SK-N-SH (cell line): ENCODE results near the gene SNX6. TPM values are rescaled to one million over a fixed set of nuclear protein-coding genes. Genes with fewer than 3 reads are reported as not detected.

Source experiments
- CTCF ChIA-PET: fragments of 300-600, 350-600 bp; formaldehyde crosslinking; extraction: SDS; loops from one replicate; lab custom pipeline; 2021; lab: Yijun Ruan, JAX
- POLR2A ChIA-PET: fragments of 350-600 bp; sonication (Branson Sonifier 250); formaldehyde crosslinking; extraction: SDS; loops from one replicate; lab custom pipeline; 2020; ENCODE audit warnings: antibody characterized with exemption, inconsistent platforms; lab: Yijun Ruan, JAX
- DNase-seq: peaks from one replicate; pipeline ENCODE4 v3.0.0; 2012
- H2AFZ ChIP-seq: fragments of 200-600 bp; sonication (generic); 2 replicates; pipeline ENCODE4 v1.8.1; 2016; ENCODE audit warnings: antibody characterized with exemption, mild to moderate bottlenecking, low read depth
- H3F3A ChIP-seq: fragments of 200-600 bp; sonication (generic); replicated peaks from 2 replicates; pipeline ENCODE3; 2016; ENCODE audit warnings: antibody characterized with exemption, mild to moderate bottlenecking; ENCODE audit not compliant: insufficient read depth
- H3K27ac ChIP-seq, 2 experiments: fragments of 200-500 bp in 1 of 2; fragments of 200-600 bp in 1 of 2; sonication (Bioruptor generic) in 1 of 2; sonication (generic), shearing (Covaris generic) in 1 of 2; 2 replicates each; pipeline versions ENCODE4 v1.5.1 to v1.6.1; 2014 to 2016; ENCODE audit warnings: low read depth in 2 of 2, inconsistent platforms in 1 of 2, low read length in 1 of 2, mild to moderate bottlenecking in 1 of 2, mixed read lengths in 1 of 2
- H3K27me3 ChIP-seq: fragments of 200-600 bp; sonication (generic), shearing (Covaris generic); 2 replicates; pipeline ENCODE4 v1.6.1; 2016; ENCODE audit warnings: mixed run types; ENCODE audit not compliant: insufficient read depth
- H3K36me3 ChIP-seq, 2 experiments: fragments of 200-500 bp in 1 of 2; fragments of 200-600 bp in 1 of 2; sonication (Bioruptor generic) in 1 of 2; sonication (generic) in 1 of 2; replicated peaks in 1 of 2; 2 replicates each; pipeline versions ENCODE3 to v1.5.1; 2014 to 2016; ENCODE audit warnings: low read length in 1 of 2, mild to moderate bottlenecking in 1 of 2; ENCODE audit not compliant: insufficient read depth in 2 of 2, control insufficient read depth in 1 of 2
- H3K4me1 ChIP-seq, 2 experiments: fragments of 200-500 bp in 1 of 2; fragments of 200-600 bp in 1 of 2; sonication (Bioruptor generic) in 1 of 2; sonication (generic), shearing (Covaris generic) in 1 of 2; 2 replicates each; pipeline versions ENCODE4 v1.5.1 to v1.6.1; 2014 to 2016; ENCODE audit warnings: low read depth in 1 of 2, low read length in 1 of 2, mixed run types in 1 of 2; ENCODE audit not compliant: insufficient read depth in 2 of 2, control insufficient read depth in 1 of 2
- H3K4me2 ChIP-seq: fragments of 200-600 bp; sonication (generic), shearing (Covaris generic); 2 replicates; pipeline ENCODE4 v1.6.1; 2017; ENCODE audit warnings: mixed run types
- H3K4me3 ChIP-seq, 2 experiments: fragments of 200-500 bp in 1 of 2; fragments of 200-600 bp in 1 of 2; sonication (Bioruptor generic) in 1 of 2; sonication (generic), shearing (Covaris generic) in 1 of 2; 2 replicates each; pipeline versions ENCODE4 v1.5.1 to v1.8.1; 2014 to 2016; ENCODE audit warnings: low read depth in 2 of 2, inconsistent platforms in 1 of 2, low read length in 1 of 2, mild to moderate bottlenecking in 1 of 2, mixed read lengths in 1 of 2, moderate library complexity in 1 of 2
- H3K79me2 ChIP-seq: fragments of 200-600 bp; sonication (generic); 2 replicates; pipeline ENCODE4 v1.8.1; 2017; ENCODE audit warnings: mild to moderate bottlenecking; ENCODE audit not compliant: insufficient read depth
- H3K9ac ChIP-seq: fragments of 200-600 bp; sonication (generic); 2 replicates; pipeline ENCODE4 v1.6.1; 2017; ENCODE audit warnings: mixed run types
- H3K9me2 ChIP-seq: fragments of 200-600 bp; sonication (generic); 2 replicates; pipeline ENCODE4 v1.6.1; 2017; ENCODE audit warnings: mixed run types
- H3K9me3 ChIP-seq: fragments of 200-600 bp; sonication (generic); 2 replicates; pipeline ENCODE4 v1.6.1; 2017; ENCODE audit warnings: mixed run types, mild to moderate bottlenecking, moderate library complexity
- H4K20me1 ChIP-seq: fragments of 200-600 bp; sonication (generic); 2 replicates; pipeline ENCODE4 v1.6.1; 2017; ENCODE audit warnings: mild to moderate bottlenecking, mixed run types; ENCODE audit not compliant: insufficient read depth
- CTCF ChIP-seq: fragments of 200-600 bp; sonication (generic); IDR thresholded peaks from 2 replicates; pipeline ENCODE4 v1.6.1; 2017; ENCODE audit warnings: antibody characterized with exemption, mild to moderate bottlenecking, moderate library complexity
- EP300 ChIP-seq, 2 experiments: IDR thresholded peaks; 2 replicates each; pipeline versions ENCODE4 v1.4.0 to v1.6.1; 2012; ENCODE audit warnings: borderline replicate concordance in 1 of 2, low read depth in 1 of 2, low read length in 1 of 2
- EZH2phosphoT487 ChIP-seq: fragments of 200-600 bp; sonication (generic); IDR thresholded peaks from 2 replicates; pipeline ENCODE4 v1.6.1; 2017; ENCODE audit warnings: low read depth, mixed run types, mild to moderate bottlenecking, antibody characterized with exemption, moderate library complexity, borderline replicate concordance
- FOSL2 ChIP-seq: IDR thresholded peaks from 2 replicates; pipeline ENCODE4 v1.4.0; 2012; ENCODE audit warnings: low read depth, mild to moderate bottlenecking, moderate library complexity, borderline replicate concordance
- FOXJ3 ChIP-seq: sonication (generic); formaldehyde crosslinking; IDR thresholded peaks from 2 replicates; pipeline ENCODE4 v1.5.1; 2020; ENCODE audit warnings: mild to moderate bottlenecking, missing genetic modification reagents
- IRF3 ChIP-seq: fragments of 150-350 bp; IDR thresholded peaks from 2 replicates; pipeline ENCODE4 v1.6.1; 2016; ENCODE audit warnings: mild to moderate bottlenecking, low read depth, low read length
- JUND ChIP-seq: IDR thresholded peaks from 2 replicates; pipeline ENCODE4 v1.4.0; 2012
- MAX ChIP-seq: IDR thresholded peaks from 2 replicates; pipeline ENCODE4 v1.4.0; 2012; ENCODE audit warnings: low read depth
- MEF2A ChIP-seq: IDR thresholded peaks from 2 replicates; pipeline ENCODE4 v1.4.0; 2012; ENCODE audit warnings: low read depth, borderline replicate concordance
- NFIC ChIP-seq: IDR thresholded peaks from 2 replicates; pipeline ENCODE4 v1.4.0; 2012; ENCODE audit warnings: borderline replicate concordance
- POLR2AphosphoS5 ChIP-seq: IDR thresholded peaks from 2 replicates; pipeline ENCODE4 v1.6.1; 2012; ENCODE audit warnings: low read depth, low read length
- RXRA ChIP-seq: IDR thresholded peaks from 2 replicates; pipeline ENCODE4 v1.4.0; 2012; ENCODE audit warnings: low read depth, mild to moderate bottlenecking, borderline replicate concordance
- SIN3A ChIP-seq: IDR thresholded peaks from 2 replicates; pipeline ENCODE4 v1.6.1; 2012; ENCODE audit warnings: low read depth, mild to moderate bottlenecking, low read length, moderate library complexity, borderline replicate concordance
- TAF1 ChIP-seq: IDR thresholded peaks from 2 replicates; pipeline ENCODE4 v1.6.1; 2012; ENCODE audit warnings: low read depth, mild to moderate bottlenecking, low read length, moderate library complexity, borderline replicate concordance
- TCF12 ChIP-seq: IDR thresholded peaks from 2 replicates; pipeline ENCODE4 v1.4.0; 2012
- TEAD4 ChIP-seq: IDR thresholded peaks from 2 replicates; pipeline ENCODE4 v1.4.0; 2012; ENCODE audit warnings: mild to moderate bottlenecking, borderline replicate concordance; ENCODE audit not compliant: insufficient read depth
- USF2 ChIP-seq: fragments of 150-350 bp; IDR thresholded peaks from 2 replicates; pipeline ENCODE4 v1.6.1; 2017; ENCODE audit warnings: antibody characterized with exemption, low read length, low read depth, borderline replicate concordance
- ZBTB33 ChIP-seq: IDR thresholded peaks from 2 replicates; pipeline ENCODE4 v1.4.0; 2012; ENCODE audit warnings: low read depth, borderline replicate concordance
- WGBS: methylation state at CpG from one replicate; pipeline ENCODE4 v1.1.6; 2017; ENCODE audit warnings: low lambda C conversion rate; 5-methylcytosine and 5-hydroxymethylcytosine counted together
- polyA plus RNA-seq, 3 experiments: library from polyadenylated mRNA; depleted of rRNA; stranded (reverse); fragments of >200 nt; gene quantifications; 2 replicates each; pipeline ENCODE4 v1.2.3, GENCODE V29; 2012

Gene SNX6
- polyA plus RNA-seq, 1 of the 3 experiments (the other 2 are of a cell fraction), result 33.1 TPM

GRCh38 chr14:34649344-34649743 is 19.4 kb upstream of the SNX6 start:
- peak overlapping the region; percentile 59; the same call in 1 of the 2 replicates for H3K9ac ChIP-seq
- POLR2A ChIA-PET, result no interaction called here

GRCh38 chr14:34646570-34647255 is 16.8 kb upstream of the SNX6 start:
- H3K79me2 ChIP-seq, result no peaks in the 10 kb centered on the region
- ChIA-PET POLR2A (no interaction called here), CTCF (interaction anchor here (0.6 to 0.7 kb wide), 2 partner anchors 68 to 76 kb away, joined by 3 read pairs; partner anchors contain the start of gene CFL2)
- peaks cover 0 to 16% of the 10 kb centered on the region in 2 experiments; a peak in 2 of 4 replicates for H3K4me1 ChIP-seq
- no peak for DNase-seq
- no peak overlapping the region for H3K4me2 ChIP-seq
- H3F3A ChIP-seq, result peaks cover 33% of the 10 kb centered on the region
- H3K4me3 ChIP-seq, result no peak overlapping the region
- no peaks in the 10 kb centered on the region for H3K9me2 ChIP-seq
- H2AFZ ChIP-seq, result no peak overlapping the region
- no peaks in the 10 kb centered on the region for H4K20me1 ChIP-seq
- no peaks in the 10 kb centered on the region for H3K27me3 ChIP-seq
- H3K9ac ChIP-seq, result no peak overlapping the region
- H3K9me3 ChIP-seq, result no peaks in the 10 kb centered on the region
- WGBS, result 92% methylated on average over 10 of the region's 10 CpGs
- no peak overlapping the region for H3K27ac ChIP-seq
- H3K36me3 ChIP-seq, result peaks cover 0 to 4% of the 10 kb centered on the region in 2 experiments
- TF ChIP-seq TEAD4 (no peak), MAX (no peak), SIN3A (no peak), FOXJ3 (CRISPR knock-in tag) (no peak), TAF1 (no peak), JUND (no peak), CTCF (no peak), ZBTB33 (no peak), FOSL2 (no peak), EZH2phosphoT487 (no peak)

More at GRCh38 chr14:34649344-34649743, 19.4 kb upstream of the SNX6 start:
- Histone ChIP-seq H3K4me2 (peak overlapping the region; percentile 47), H3K9me2 (no peaks in the 10 kb centered on the region), H3K27ac (peak overlapping the region; percentile 17 to 98; a peak in 3 of 4 replicates), H2AFZ (peak overlapping the region; percentile 71; the same call in 1 of the 2 replicates), H3K4me1 (peaks cover 0 to 16% of the 10 kb centered on the region in 2 experiments; a peak in 2 of 4 replicates), H3K36me3 (no peaks in the 10 kb centered on the region), H3K27me3 (no peaks in the 10 kb centered on the region), H3K79me2 (no peaks in the 10 kb centered on the region), H3F3A (peaks cover 38% of the 10 kb centered on the region), H3K4me3 (no peak overlapping the region), H3K9me3 (no peaks in the 10 kb centered on the region), H4K20me1 (no peaks in the 10 kb centered on the region)
- CTCF ChIA-PET, result interaction anchor here (0.7 kb wide), 1 partner anchor 24 kb away, joined by 3 read pairs; no protein-coding TSS in a partner anchor
- TF ChIP-seq USF2 (no peak), TEAD4 (peak; percentile 44; the same call in 1 of the 2 replicates), EP300 (IDR thresholded peaks at IDR 0.05; ENCODE audit: borderline replicate concordance in 1 of 2, low read depth in 1 of 2, low read length in 1 of 2) (peak in 1 of 2 experiments; percentile 58; a peak in 1 of 4 replicates), RXRA (0 out of 2 replicates have a peak, but pooled peaks have one; percentile 54), JUND (peak; percentile 71), NFIC (peak; percentile 61; the same call in 1 of the 2 replicates), MEF2A (0 out of 2 replicates have a peak, but pooled peaks have one; percentile 34), IRF3 (no peak), TCF12 (peak; percentile 66; the same call in 1 of the 2 replicates), POLR2AphosphoS5 (no peak; the same call in 1 of the 2 replicates), FOSL2 (peak; percentile 75)
- DNase-seq, result no peak
